GM21526 (cell line): Measurements from ENCODE around the gene ANO6.
"Not testable (repeated sequence)": the region's sequence is repeated elsewhere in the genome, so short reads cannot be mapped to it uniquely, and the experiment has no call there.

ENCODE experiments used
- ATAC-seq: cut with Tn5 transposase; IDR thresholded peaks from one replicate; pipeline ENCODE4 v1.9.1; 2021; ENCODE audit warnings: moderate library complexity; ENCODE audit not compliant: unreplicated experiment, low FRiP score

Gene ANO6, protein sequence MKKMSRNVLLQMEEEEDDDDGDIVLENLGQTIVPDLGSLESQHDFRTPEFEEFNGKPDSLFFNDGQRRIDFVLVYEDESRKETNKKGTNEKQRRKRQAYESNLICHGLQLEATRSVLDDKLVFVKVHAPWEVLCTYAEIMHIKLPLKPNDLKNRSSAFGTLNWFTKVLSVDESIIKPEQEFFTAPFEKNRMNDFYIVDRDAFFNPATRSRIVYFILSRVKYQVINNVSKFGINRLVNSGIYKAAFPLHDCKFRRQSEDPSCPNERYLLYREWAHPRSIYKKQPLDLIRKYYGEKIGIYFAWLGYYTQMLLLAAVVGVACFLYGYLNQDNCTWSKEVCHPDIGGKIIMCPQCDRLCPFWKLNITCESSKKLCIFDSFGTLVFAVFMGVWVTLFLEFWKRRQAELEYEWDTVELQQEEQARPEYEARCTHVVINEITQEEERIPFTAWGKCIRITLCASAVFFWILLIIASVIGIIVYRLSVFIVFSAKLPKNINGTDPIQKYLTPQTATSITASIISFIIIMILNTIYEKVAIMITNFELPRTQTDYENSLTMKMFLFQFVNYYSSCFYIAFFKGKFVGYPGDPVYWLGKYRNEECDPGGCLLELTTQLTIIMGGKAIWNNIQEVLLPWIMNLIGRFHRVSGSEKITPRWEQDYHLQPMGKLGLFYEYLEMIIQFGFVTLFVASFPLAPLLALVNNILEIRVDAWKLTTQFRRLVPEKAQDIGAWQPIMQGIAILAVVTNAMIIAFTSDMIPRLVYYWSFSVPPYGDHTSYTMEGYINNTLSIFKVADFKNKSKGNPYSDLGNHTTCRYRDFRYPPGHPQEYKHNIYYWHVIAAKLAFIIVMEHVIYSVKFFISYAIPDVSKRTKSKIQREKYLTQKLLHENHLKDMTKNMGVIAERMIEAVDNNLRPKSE

GRCh38 chr12:45215419-45216229 lies at the start of gene ANO6:
ANO6 (plus strand) TSS chr12:45216095; CDS start chr12:45216322, 227 bp downstream.
- peak; percentile 68 for ATAC-seq

- no peak for ATAC-seq
These were observed 46.9 kb upstream of the ANO6 start for GRCh38 chr12:45168976-45169375.

DNA sequence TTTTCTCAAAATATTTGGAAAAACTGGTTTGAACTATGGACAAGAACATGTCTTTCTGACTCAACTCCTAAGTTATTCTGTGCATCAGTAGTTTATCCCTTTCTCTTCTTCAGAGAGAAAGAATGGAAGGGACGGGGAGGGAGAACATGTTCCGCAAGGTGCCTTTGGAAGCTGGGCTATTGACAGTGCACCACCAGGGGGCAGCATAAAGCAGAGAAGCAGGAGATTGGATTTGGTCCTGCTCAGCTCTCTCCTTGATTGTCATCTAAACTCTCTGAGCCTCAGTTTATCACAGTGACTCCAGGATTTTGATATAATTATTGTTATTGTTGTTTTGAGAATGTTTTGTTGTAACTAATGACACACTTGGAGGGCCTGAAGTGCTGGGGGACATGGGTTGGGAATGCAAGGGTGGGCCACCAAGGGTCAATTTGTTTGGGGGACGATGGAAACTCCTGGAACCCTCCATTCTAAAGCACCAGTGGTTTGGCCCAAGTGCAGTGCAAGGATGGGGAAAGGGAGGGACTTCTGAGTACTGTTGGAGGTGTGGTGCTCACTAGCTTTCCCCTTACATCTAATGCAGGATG lies 45.3 kb upstream of the ANO6 start:
- ATAC-seq, result peak; percentile 71

DNA sequence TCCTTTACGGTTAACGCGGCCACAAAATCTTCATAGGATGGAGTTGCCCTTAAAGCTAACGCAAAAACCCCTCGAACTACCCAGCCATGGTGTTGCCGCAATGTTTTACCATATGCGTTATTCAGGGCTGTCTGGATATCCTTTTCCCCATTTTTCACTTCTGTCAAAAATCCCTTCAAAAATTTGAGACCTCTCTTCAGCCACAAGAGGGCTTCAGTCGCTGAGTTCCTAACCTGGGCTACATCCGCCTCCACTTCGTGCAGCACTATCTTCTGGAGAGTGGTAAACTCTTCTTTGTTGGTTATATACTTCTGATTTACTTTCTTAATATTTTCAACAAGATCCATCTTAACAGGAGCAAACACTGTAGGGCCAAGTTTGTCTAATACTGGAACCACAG lies 42.6 kb upstream of the ANO6 start:
- ATAC-seq, result not testable (repeated sequence)

GRCh38 chr12:45174595-45174994 lies 41.3 kb upstream of the ANO6 start:
- no peak for ATAC-seq

- no peak for ATAC-seq
These were observed 37.1 kb upstream of the ANO6 start for GRCh38 chr12:45178771-45179170.

DNA sequence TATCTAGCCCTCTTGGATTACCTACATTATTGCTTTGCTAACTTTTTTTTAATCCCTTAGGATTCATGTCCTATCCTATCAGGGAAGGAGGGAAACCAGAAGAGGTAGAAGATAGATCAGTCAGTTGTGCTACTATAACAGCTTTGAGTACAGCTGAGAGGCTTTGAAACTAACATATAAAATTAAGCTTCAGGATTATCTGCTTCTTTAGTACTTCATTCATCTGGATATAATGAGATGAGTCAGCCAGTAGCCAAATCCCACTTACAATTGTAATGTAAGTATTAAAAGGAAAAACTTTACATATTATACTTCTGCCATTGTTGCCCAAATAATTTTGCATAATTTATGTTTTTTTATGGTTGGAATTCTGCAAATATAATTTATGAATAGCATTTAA lies 33.4 kb upstream of the ANO6 start:
- ATAC-seq, result no peak

GRCh38 chr12:45183246-45183645 lies 32.6 kb upstream of the ANO6 start:
- no peak for ATAC-seq

GRCh38 chr12:45184147-45184963 lies 31.5 kb upstream of the ANO6 start:
- ATAC-seq, result no peak

DNA sequence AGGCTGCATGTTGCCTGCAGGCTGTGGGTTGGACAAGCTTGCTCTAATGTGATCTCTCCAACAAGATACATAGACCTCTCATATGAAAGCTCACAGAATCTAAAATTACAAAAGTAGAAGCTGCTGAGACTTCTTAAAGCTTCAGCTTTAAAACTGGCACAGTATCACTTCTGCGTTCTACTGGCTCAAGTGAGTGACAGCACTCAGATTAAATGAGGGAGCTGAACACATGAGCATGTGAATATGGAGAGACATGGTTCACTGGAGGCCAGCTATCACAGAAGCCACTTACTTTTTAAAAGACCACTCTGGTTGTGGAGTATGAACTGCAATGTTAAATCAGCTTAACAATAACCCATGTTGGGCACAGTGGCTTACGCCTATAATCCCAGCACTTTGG lies 29.1 kb upstream of the ANO6 start:
- ATAC-seq, result no peak

GRCh38 chr12:45189766-45190403 lies 26.0 kb upstream of the ANO6 start:
- ATAC-seq, result no peak

GRCh38 chr12:45191239-45191638 lies 24.7 kb upstream of the ANO6 start:
- no peak for ATAC-seq

- ATAC-seq, result no peak
These were observed 23.2 kb upstream of the ANO6 start for GRCh38 chr12:45192707-45193106.

- ATAC-seq, result no peak
These were observed 15.3 kb upstream of the ANO6 start for GRCh38 chr12:45200491-45201043.

DNA sequence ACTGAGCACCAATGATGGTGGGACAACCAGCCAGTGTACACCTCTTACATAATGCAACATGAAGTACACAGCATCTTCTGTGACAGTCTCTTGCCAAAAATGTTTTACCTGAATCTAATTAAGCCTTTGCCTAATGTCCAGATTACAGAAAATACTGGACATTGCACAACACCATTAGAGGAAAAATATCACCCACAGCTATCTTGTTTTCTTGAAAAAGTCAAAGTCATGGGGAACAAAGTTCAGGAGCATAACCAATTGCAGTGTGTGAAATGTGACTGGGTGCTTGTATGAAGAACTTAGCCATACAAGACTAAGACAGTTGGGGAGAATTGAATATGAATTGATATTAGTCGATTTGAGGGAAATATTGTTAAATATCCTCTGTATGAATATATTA lies 12.1 kb upstream of the ANO6 start:
- no peak for ATAC-seq

GRCh38 chr12:45204757-45205156 lies 11.1 kb upstream of the ANO6 start:
- no peak for ATAC-seq

- ATAC-seq, result peak; percentile 57
These were observed 10.6 kb upstream of the ANO6 start for GRCh38 chr12:45205165-45205825.
